NT2/D1 (cell line): Measurements from ENCODE around the gene OLFML2A.

Source experiments
- DNase-seq: peaks from one replicate; pipeline ENCODE4 v3.0.0-alpha.2; 2011; ENCODE audit warnings: low read depth, low spot score
- H3K27me3 ChIP-seq: 2 replicates; pipeline ENCODE4 v1.6.0; 2011; ENCODE audit warnings: mild to moderate bottlenecking; ENCODE audit not compliant: insufficient read length, insufficient read depth
- H3K36me3 ChIP-seq: 2 replicates; pipeline ENCODE4 v1.6.1; 2011; ENCODE audit warnings: mild to moderate bottlenecking, low read length, mixed read lengths; ENCODE audit not compliant: insufficient read depth, insufficient read length
- H3K4me1 ChIP-seq: 2 replicates; pipeline ENCODE4 v1.5.1; 2011; ENCODE audit not compliant: insufficient read depth, insufficient read length
- H3K4me3 ChIP-seq: 2 replicates; pipeline ENCODE4 v1.5.1; 2011; ENCODE audit warnings: low read depth; ENCODE audit not compliant: insufficient read length
- H3K9ac ChIP-seq: 2 replicates; pipeline ENCODE4 v1.6.0; 2011; ENCODE audit warnings: low read depth; ENCODE audit not compliant: insufficient read length
- H3K9me3 ChIP-seq: 2 replicates; pipeline ENCODE4 v1.5.1; 2011; ENCODE audit warnings: mild to moderate bottlenecking, low read length; ENCODE audit not compliant: insufficient read depth
- SUZ12 ChIP-seq: IDR thresholded peaks from 2 replicates; pipeline ENCODE4 v1.6.1; 2011; ENCODE audit not compliant: insufficient read length, insufficient read depth; ENCODE audit errors: extremely low read depth
- YY1 ChIP-seq: IDR thresholded peaks from 2 replicates; pipeline ENCODE4 v1.6.1; 2011; ENCODE audit not compliant: insufficient read length, insufficient read depth
- ZNF274 ChIP-seq: IDR thresholded peaks from 2 replicates; pipeline ENCODE4 v1.6.1; 2011; ENCODE audit warnings: mild to moderate bottlenecking, low read depth, low read length

The OLFML2A gene

GRCh38 chr9:124741662-124742061 is 35.3 kb upstream of the OLFML2A start:
- Histone ChIP-seq H3K36me3 (no peaks in the 10 kb centered on the region), H3K9ac (no peak overlapping the region), H3K4me1 (no peaks in the 10 kb centered on the region), H3K27me3 (no peaks in the 10 kb centered on the region), H3K9me3 (no peaks in the 10 kb centered on the region), H3K4me3 (no peak overlapping the region)
- no peak for TF ChIP-seq SUZ12
- no peak for TF ChIP-seq ZNF274
- no peak for TF ChIP-seq YY1
- DNase-seq: no peak

- DNase-seq: no peak
- H3K9ac ChIP-seq: no peak overlapping the region
- H3K27me3 ChIP-seq: no peaks in the 10 kb centered on the region
- H3K36me3 ChIP-seq: no peaks in the 10 kb centered on the region
- H3K4me1 ChIP-seq: no peaks in the 10 kb centered on the region
- H3K9me3 ChIP-seq: no peaks in the 10 kb centered on the region
- TF ChIP-seq YY1 (no peak), SUZ12 (no peak), ZNF274 (no peak)
- no peak overlapping the region for H3K4me3 ChIP-seq
Measured at GRCh38 chr9:124742940-124743339, 34.0 kb upstream of the OLFML2A start.

GRCh38 chr9:124743686-124744348 is 33.1 kb upstream of the OLFML2A start:
- Histone ChIP-seq H3K4me3 (no peak overlapping the region), H3K9me3 (no peaks in the 10 kb centered on the region), H3K36me3 (no peaks in the 10 kb centered on the region), H3K27me3 (no peaks in the 10 kb centered on the region), H3K4me1 (no peaks in the 10 kb centered on the region), H3K9ac (no peak overlapping the region)
- DNase-seq: no peak
- TF ChIP-seq ZNF274 (no peak), YY1 (no peak), SUZ12 (no peak)

- Histone ChIP-seq H3K36me3 (no peaks in the 10 kb centered on the region), H3K4me1 (no peaks in the 10 kb centered on the region), H3K9me3 (no peaks in the 10 kb centered on the region), H3K4me3 (no peak overlapping the region), H3K27me3 (no peaks in the 10 kb centered on the region), H3K9ac (no peak overlapping the region)
- no peak for DNase-seq
- no peak for TF ChIP-seq SUZ12
- TF ChIP-seq ZNF274: no peak
- TF ChIP-seq YY1: no peak
Measured at GRCh38 chr9:124747065-124747464, 29.9 kb upstream of the OLFML2A start.

GRCh38 chr9:124749284-124749683 is 27.6 kb upstream of the OLFML2A start:
- Histone ChIP-seq H3K4me3 (no peak overlapping the region), H3K9ac (no peak overlapping the region), H3K4me1 (no peaks in the 10 kb centered on the region), H3K9me3 (no peaks in the 10 kb centered on the region), H3K27me3 (no peaks in the 10 kb centered on the region), H3K36me3 (no peaks in the 10 kb centered on the region)
- no peak for DNase-seq
- TF ChIP-seq ZNF274: no peak
- no peak for TF ChIP-seq SUZ12
- no peak for TF ChIP-seq YY1

- TF ChIP-seq SUZ12 (no peak), YY1 (no peak), ZNF274 (no peak)
- no peak overlapping the region for H3K4me3 ChIP-seq
- H3K4me1 ChIP-seq: no peaks in the 10 kb centered on the region
- no peaks in the 10 kb centered on the region for H3K27me3 ChIP-seq
- no peak for DNase-seq
- no peak overlapping the region for H3K9ac ChIP-seq
- H3K36me3 ChIP-seq: no peaks in the 10 kb centered on the region
- H3K9me3 ChIP-seq: no peaks in the 10 kb centered on the region
Measured at GRCh38 chr9:124749781-124750180, 27.2 kb upstream of the OLFML2A start.

- H3K36me3 ChIP-seq: no peaks in the 10 kb centered on the region
Measured at GRCh38 chr9:124752967-124753366, 24.0 kb upstream of the OLFML2A start.

GRCh38 chr9:124754289-124754688 is 22.6 kb upstream of the OLFML2A start:
- Histone ChIP-seq H3K4me1 (no peaks in the 10 kb centered on the region), H3K27me3 (no peaks in the 10 kb centered on the region), H3K9me3 (no peaks in the 10 kb centered on the region), H3K4me3 (no peak overlapping the region), H3K9ac (no peak overlapping the region), H3K36me3 (no peaks in the 10 kb centered on the region)
- no peak for DNase-seq
- TF ChIP-seq YY1: no peak
- no peak for TF ChIP-seq SUZ12
- no peak for TF ChIP-seq ZNF274

More at GRCh38 chr9:124752967-124753366, 24.0 kb upstream of the OLFML2A start:
- Histone ChIP-seq H3K27me3 (no peaks in the 10 kb centered on the region), H3K4me1 (no peaks in the 10 kb centered on the region), H3K9me3 (no peaks in the 10 kb centered on the region), H3K4me3 (no peak overlapping the region), H3K9ac (no peak overlapping the region)
- TF ChIP-seq YY1 (no peak), SUZ12 (no peak), ZNF274 (no peak)
- no peak for DNase-seq
